GM19467 (cell line): Measurements from ENCODE around the gene SLC1A2.

Source experiments
- ATAC-seq: cut with Tn5 transposase; IDR thresholded peaks from one replicate; pipeline ENCODE4 v1.9.1; 2021; ENCODE audit warnings: mild to moderate bottlenecking, moderate library complexity; ENCODE audit not compliant: unreplicated experiment

Gene SLC1A2

GRCh38 chr11:35414311-35414710 is 5.0 kb downstream of the SLC1A2 start:
- ATAC-seq = no peak

- ATAC-seq = no peak
Measured at GRCh38 chr11:35413598-35413997, 5.8 kb downstream of the SLC1A2 start.

DNA sequence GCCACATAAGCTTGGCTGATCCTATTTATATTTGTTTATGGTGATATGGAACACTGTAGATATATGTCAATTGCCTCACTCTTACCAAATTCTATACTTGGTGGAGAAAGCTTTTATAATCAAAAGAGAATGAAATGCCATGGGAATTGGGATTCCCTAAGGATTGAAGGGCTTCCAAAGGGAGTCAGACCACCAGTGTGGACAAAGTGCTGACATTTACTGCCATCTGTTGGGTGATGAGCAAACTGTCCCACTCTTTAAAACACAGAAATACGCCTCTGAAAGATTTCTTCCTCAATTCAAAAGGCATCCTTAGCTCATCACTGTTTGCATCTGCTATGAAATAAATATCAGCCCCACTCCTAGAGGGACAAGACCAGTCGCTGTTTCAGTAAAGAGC is 7.1 kb downstream of the SLC1A2 start:
- no peak for ATAC-seq

DNA sequence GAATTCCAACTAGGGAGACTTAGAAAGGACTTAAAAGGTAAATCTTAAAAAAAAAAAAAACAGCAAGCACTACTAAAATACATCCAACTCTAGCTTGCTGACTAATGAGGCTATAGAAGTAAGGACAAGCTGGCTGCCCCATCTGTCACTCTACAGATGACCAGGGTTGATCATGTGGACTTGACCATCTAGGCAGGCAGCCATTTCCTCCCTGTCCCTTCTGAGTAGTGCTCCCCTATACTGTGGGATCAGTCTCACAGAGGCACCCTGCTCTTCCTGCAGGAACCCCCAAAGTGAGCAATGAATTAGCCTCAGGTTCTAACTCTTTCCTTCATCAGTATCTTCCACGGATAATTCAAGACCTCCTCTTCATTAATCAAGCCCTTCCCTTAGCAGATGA is 12.3 kb downstream of the SLC1A2 start:
- no peak for ATAC-seq

GRCh38 chr11:35404388-35404775 is 15.0 kb downstream of the SLC1A2 start:
- no peak for ATAC-seq

GRCh38 chr11:35403765-35404387 is 15.5 kb downstream of the SLC1A2 start:
- no peak for ATAC-seq

GRCh38 chr11:35402751-35403660 is 16.4 kb downstream of the SLC1A2 start:
- no peak for ATAC-seq

DNA sequence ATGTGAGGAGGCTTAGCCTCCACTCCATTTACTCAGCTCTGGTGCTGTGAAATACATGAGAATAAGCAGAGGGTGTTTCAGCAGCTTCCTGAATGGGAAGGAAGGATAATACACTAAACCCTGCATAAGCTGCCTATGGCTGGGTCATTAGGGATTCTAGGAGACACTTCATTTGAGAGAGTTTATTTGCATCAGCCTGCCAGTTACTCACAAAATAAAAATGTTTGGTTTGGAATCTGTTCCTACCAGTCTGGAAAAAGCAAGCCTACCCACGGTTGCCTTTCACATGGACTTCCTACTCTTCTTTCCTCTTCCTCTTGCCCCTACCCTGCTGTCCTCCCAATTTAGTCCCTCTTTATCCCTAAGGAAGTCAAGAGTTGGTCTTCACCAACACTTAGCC is 20.5 kb downstream of the SLC1A2 start:
- ATAC-seq = no peak

GRCh38 chr11:35394941-35395340 is 24.4 kb downstream of the SLC1A2 start:
- no peak for ATAC-seq

GRCh38 chr11:35393098-35393497 is 26.3 kb downstream of the SLC1A2 start:
- ATAC-seq = no peak

DNA sequence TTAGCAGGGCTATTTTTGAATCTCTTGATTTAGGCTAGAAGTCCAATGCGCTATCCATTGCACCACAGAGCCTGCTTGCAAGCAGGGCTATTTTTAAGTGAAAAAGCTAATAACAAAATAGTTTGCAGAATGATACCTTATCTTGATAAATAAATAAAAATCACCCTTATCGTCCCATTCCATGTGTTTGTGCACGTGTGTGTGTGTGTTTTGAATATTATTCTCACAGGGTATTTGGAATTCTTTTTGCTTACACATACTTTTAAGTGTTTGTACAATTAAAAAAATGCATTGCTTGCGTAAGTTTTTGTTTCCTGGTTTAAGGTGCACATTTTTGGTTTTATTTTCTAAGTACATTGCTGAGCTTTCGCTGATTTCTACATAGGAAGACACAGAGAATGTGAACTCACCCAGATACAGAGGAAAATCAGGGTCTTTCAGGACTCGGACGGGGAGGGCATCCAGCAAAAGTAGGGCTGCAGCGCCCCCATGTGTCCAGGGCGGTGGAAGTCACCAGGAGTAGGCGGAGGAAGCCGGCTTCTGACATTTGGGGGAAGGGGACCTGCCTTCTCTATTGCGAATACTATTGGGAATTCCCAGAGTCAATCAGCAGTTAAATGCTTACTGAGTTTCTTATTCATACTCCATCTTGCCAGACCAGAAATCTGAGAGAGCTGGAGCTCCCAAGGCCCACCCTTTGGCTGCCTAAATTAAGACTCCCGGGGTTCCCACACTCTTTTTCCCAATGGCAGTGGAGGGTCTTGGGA is 27.3 kb downstream of the SLC1A2 start:
- peak; percentile 57 for ATAC-seq

DNA sequence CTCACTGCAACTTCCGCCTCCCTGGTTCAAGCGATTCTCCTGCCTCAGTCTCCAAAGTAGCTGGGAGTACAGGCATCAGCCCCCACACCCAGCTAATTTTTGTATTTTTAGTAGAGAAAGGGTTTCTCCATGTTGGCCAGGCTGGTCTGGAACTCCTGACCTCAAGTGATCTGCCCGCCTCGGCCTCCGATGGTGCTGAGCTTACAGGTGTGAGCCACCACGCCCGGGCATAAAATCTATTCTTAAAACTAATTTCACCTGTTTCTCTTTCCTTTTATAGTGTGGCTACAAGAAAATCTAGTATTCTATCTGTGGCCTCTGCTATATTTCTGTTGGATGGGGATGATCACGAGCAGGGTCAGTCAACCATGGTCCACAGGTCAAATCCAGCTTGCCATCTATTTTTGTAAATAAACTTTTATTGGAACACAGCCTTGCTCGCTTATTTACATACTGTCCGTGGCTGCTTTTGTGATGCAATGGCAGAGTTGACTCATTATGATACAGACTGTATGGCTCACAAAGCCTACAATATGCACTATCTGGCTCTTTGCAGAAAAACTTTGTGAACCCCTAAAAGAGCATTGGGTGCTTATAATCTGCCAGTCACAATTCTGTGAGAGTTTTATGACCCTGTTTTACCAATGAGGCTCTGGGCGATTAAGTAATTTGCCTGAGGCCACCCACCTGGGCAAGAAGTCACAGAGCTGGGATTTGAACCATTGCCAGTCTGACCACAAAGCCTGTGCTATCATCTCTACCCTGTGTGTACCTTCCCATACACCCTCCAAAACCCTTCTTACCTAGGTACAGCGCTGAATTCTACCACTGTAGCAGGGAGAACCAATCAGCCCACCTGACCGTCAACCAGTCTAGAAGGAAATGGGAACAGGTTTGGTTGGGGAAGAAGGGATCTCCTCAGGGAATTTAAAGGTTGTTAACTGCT is 28.3 kb downstream of the SLC1A2 start:
- ATAC-seq = peak; percentile 64

DNA sequence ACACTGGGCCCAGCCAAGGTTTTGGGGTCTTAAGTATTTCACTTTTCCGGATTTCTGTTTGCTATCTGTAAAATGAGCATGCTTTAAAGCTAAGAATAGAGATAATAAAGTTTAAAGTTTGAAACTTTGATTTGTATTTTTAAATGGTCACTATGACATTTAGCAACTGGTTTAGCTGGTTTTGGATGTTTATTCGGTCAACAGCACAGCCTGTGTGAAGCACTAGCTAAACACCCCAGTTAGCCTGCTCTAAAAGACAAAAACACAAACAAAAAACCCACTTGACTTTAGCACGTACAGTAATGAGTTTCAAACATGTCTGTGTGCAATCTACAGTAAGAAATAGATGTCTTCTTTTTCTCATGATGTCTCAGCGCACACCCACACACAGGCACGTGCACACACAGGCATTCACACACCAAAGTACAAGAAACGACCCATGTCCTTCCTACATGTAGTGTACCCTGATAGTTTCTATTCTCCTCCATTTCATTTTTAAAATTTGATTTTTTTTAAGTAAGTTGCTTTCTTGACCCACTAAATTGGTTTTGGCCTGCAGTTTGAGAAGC is 29.4 kb downstream of the SLC1A2 start:
- ATAC-seq = no peak

DNA sequence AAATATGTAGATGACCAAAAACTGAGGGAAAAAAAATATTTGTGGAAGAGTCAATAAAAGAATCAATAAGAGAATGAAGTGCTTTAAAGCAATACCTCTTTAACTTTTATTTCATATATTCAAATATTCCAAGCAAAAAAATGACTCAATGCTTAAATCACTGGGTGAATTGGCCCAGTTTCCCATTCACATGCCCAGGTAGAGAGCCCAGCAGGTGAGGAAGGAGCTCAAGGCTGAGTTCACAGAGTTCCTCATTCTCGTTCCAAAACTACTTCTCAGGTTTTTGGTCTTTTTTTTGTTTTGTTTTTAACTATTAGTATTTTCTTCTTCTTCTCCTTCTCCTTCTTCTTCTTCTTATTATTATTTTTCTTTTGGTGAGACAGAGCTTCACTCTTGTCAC is 30.2 kb downstream of the SLC1A2 start:
- no peak for ATAC-seq

DNA sequence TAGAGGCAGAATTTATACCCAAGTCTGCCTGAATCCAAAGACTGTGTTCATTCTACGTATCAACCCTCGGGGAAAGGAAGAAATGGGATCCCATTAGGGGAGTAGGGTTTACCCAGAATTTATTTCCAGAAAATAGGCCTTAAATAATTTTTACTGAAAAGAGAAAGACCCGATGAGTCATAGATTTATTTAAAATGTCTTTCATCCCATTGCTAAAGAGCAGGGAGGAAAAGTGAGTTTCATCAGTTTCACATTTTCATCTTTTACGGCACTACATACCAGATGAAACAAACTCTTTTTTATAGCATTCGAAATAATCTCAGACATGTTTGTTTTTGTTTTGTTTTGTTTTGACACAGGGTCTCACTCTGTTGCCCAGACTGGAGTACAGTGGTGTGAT is 31.3 kb downstream of the SLC1A2 start:
- ATAC-seq = no peak

GRCh38 chr11:35387111-35387982 is 32.0 kb downstream of the SLC1A2 start:
- no peak for ATAC-seq

GRCh38 chr11:35383953-35384352 is 35.4 kb downstream of the SLC1A2 start:
- no peak for ATAC-seq

- ATAC-seq = no peak
Measured at GRCh38 chr11:35381709-35382322, 37.5 kb downstream of the SLC1A2 start.

DNA sequence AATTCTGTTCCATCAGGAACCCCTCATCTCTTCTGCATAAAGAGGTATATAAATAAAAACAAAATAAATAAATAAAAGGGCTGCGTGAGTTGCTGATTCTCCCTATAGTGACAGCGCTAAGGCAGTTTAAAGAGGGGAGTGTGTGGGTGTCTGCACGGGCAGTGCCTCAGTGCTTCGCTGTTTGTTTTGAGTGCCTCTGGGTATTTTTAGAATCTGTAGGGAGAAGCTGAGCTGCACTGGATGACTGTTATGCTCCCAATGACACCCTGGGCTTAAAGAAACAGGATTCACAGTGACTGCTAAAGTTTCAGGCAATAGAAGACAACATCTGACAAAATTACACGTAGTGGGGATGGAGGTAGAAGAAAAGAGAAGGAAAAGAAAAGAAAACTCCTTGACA is 38.8 kb downstream of the SLC1A2 start:
- ATAC-seq = no peak
